Dendritic cell treated with granulocyte-macrophage colony-stimulating factor and Interleukin-4, amounts not matched to agents 40 ng/mL and 50 ng/mL, for 4 days (primary cell): ENCODE measurements around the gene TYW3.

Source experiments
- H3K27ac Mint-ChIP-seq: one replicate; pipeline ENCODE4 v1.8.0; 2022; ENCODE audit warnings: mild to moderate bottlenecking, mixed read lengths
- H3K27me3 Mint-ChIP-seq: one replicate; pipeline ENCODE4 v1.8.0; 2022; ENCODE audit warnings: mild to moderate bottlenecking, mixed read lengths
- H3K36me3 Mint-ChIP-seq: one replicate; pipeline ENCODE4 v1.8.0; 2022; ENCODE audit warnings: low read depth, mixed read lengths
- H3K4me1 Mint-ChIP-seq: one replicate; pipeline ENCODE4 v1.8.0; 2022; ENCODE audit warnings: low read depth, mixed read lengths
- H3K4me3 Mint-ChIP-seq: one replicate; pipeline ENCODE4 v1.8.0; 2022; ENCODE audit warnings: mild to moderate bottlenecking, moderate library complexity, mixed read lengths
- H3K9me3 Mint-ChIP-seq: one replicate; pipeline ENCODE4 v1.8.0; 2022; ENCODE audit warnings: mixed read lengths
- intact Hi-C: fragments of 100-400 bp; cut with micrococcal nuclease; formaldehyde crosslinking; loops from one replicate; pipeline ENCODE4 v1.15.0; 2022

Gene TYW3

DNA sequence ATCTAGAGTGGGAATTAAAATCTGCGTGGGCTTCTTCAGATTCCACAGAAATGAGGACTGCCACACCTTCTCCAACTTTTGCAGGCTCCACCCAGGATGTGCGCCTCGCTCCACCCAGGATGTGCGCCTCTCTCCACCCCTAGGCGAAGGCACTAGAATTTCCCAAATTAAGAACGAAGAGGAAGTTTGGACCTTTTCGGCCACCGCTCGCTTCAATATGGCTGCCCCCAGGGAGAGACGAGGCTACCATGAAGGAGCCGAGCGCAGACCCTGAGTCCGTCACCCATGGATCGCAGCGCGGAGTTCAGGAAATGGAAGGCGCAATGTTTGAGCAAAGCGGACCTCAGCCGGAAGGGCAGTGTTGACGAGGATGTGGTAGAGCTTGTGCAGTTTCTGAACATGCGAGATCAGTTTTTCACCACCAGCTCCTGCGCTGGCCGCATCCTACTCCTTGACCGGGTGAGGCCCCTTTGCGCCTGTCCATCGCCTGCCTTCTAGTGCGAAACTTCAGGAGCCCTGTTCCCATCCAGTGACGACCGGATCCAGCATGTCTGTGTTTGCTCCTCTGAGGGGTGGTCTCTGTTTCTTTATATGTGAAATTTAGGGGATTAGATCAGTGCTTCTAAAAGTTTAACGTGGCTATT lies at the start of gene TYW3, which contains the start of gene CRYZ:
Gene TYW3 (plus strand): TSS at position 193 of the 644 bp plus-strand sequence. CDS start 93 bp downstream, at position 286.
Gene CRYZ (minus strand): TSS at position 91 of the 644 bp plus-strand sequence. CDS start 8,229 bp downstream, outside the sequence.
- H3K27ac Mint-ChIP-seq, result peak within 1 kb of the TSS; percentile 91
- H3K36me3 Mint-ChIP-seq, result peaks cover 42% of the 10 kb centered on the region
- peaks cover 31% of the 10 kb centered on the region for H3K4me1 Mint-ChIP-seq
- no peaks in the 10 kb centered on the region for H3K27me3 Mint-ChIP-seq
- H3K9me3 Mint-ChIP-seq, result no peaks in the 10 kb centered on the region
- intact Hi-C loops, result loop anchor here (5.0 kb wide), 2 partner anchors 531 to 1054 kb away; partner anchors contain the start of gene RABGGTB
- peak within 1 kb of the TSS; percentile 89 for H3K4me3 Mint-ChIP-seq

DNA sequence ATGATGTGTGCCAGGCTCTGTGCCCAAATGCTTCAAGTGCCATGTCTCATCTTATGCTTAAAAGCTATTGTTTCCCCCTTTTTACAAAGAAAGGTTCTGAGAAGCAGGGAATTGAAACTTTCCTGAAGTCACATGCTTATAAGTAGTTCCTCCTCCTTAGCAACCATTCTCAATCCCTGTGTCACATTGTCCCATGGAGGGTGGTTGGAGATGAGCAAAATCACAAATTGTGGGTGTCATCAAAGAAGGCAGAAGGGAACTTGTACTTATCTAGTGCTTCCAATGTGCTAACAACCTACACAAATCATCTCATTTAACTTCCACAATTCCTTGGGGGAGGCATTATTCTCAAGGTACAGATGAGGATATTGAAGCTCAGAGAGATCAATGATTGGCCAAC lies 49.3 kb upstream of the TYW3 start:
- intact Hi-C loops, result loop anchor here (5.0 kb wide), 1 partner anchor 486 kb away; the partner anchor contains the start of genes FPGT and LRRIQ3
- peaks cover 1% of the 10 kb centered on the region for H3K27me3 Mint-ChIP-seq
- no peak overlapping the region for H3K4me3 Mint-ChIP-seq
- H3K36me3 Mint-ChIP-seq, result no peaks in the 10 kb centered on the region
- peaks cover 42% of the 10 kb centered on the region for H3K4me1 Mint-ChIP-seq
- peak overlapping the region; percentile 45 for H3K27ac Mint-ChIP-seq
- H3K9me3 Mint-ChIP-seq, result no peaks in the 10 kb centered on the region

- no peak overlapping the region for H3K27ac Mint-ChIP-seq
- intact Hi-C loops, result loop anchor here (5.0 kb wide), 1 partner anchor 487 kb away; the partner anchor contains the start of genes FPGT and LRRIQ3
- peaks cover 42% of the 10 kb centered on the region for H3K4me1 Mint-ChIP-seq
- H3K9me3 Mint-ChIP-seq, result no peaks in the 10 kb centered on the region
- no peaks in the 10 kb centered on the region for H3K36me3 Mint-ChIP-seq
- H3K4me3 Mint-ChIP-seq, result no peak overlapping the region
- H3K27me3 Mint-ChIP-seq, result no peaks in the 10 kb centered on the region
Measured at GRCh38 chr1:74684301-74684700, 48.7 kb upstream of the TYW3 start.

DNA sequence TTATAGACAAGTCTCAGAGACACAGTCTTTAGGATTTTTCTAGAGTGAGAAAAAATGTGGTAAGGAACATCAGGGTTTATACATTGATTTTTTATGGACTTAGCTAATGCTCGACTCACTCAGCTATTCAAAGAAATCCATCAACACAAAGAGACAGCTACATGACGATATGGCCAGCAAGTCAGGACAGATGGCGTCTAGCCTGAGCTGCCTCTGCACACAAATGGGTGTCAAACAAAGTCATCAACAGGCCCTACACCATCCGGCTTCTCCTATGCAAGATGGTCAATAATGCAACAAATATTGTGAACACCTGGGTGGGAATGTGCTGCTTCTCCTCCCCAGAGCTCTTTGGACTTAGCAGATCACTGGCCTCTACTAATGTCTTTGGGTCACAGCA lies 46.0 kb upstream of the TYW3 start:
- Mint-ChIP-seq H3K27ac (no peak overlapping the region), H3K4me3 (no peak overlapping the region), H3K4me1 (peaks cover 32% of the 10 kb centered on the region), H3K9me3 (no peaks in the 10 kb centered on the region), H3K27me3 (no peaks in the 10 kb centered on the region), H3K36me3 (no peaks in the 10 kb centered on the region)
- intact Hi-C loops, result no loop called here

DNA sequence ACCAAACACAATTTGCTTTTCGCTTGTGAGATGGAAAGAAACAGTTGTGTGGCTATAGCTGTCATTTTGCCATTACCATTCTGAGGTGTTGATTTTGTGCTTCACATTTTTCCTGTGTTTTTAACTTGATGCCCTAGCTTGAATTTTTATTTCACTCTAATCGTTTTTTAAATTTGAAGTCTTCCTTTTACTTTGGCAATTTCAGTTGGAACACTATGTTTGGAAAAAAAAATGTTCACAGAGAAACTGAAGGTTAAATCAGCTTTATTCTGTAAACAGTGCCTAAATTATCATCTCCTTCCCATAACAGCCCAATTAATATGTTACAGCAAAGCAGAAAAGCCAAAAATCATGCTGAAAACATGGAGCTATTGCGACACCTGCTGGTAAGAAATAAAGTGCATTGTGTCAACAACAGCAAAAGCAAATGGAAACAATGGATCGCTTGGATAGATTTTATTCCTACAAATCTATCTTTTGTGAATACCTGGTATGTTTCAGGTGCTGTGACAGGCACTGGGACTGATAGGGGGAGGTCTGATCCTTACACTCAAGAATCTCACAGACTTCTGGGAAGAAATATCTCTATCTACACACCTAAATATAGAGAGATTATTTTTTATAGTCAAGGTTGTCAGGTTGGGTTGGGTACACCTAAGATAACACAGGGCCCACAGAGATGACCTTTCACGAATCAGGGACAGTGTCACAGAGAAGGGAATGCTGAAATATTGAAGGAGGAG lies 43.2 kb upstream of the TYW3 start:
- H3K27ac Mint-ChIP-seq, result no peak overlapping the region
- H3K9me3 Mint-ChIP-seq, result no peaks in the 10 kb centered on the region
- H3K4me1 Mint-ChIP-seq, result peaks cover 13% of the 10 kb centered on the region
- H3K36me3 Mint-ChIP-seq, result no peaks in the 10 kb centered on the region
- intact Hi-C loops, result loop anchor here (5.0 kb wide), 1 partner anchor 222 kb away; no protein-coding TSS in a partner anchor
- H3K4me3 Mint-ChIP-seq, result no peak overlapping the region
- H3K27me3 Mint-ChIP-seq, result no peaks in the 10 kb centered on the region

DNA sequence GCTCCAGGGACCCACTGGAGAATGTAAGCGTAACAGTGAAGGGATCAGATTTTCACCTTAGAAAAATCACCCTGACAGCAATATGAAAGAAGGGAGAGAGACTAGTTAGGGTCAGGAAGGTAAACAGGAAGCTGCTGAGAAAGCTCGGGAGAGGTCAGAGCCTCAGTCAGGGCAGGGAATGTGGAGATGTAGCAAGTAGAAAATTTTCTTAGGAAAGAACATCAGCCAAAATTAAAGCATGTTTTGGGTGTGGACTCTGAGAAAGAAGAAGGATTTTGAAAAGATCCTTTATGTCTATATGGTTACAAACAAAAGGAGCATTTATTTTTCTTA lies 42.6 kb upstream of the TYW3 start:
- Mint-ChIP-seq H3K27ac (no peak overlapping the region), H3K36me3 (no peaks in the 10 kb centered on the region), H3K27me3 (no peaks in the 10 kb centered on the region), H3K4me1 (peaks cover 9% of the 10 kb centered on the region), H3K9me3 (no peaks in the 10 kb centered on the region), H3K4me3 (no peak overlapping the region)
- intact Hi-C loops, result loop anchor here (5.0 kb wide), 1 partner anchor 223 kb away; no protein-coding TSS in a partner anchor

- Mint-ChIP-seq H3K36me3 (no peaks in the 10 kb centered on the region), H3K4me3 (no peak overlapping the region), H3K27me3 (no peaks in the 10 kb centered on the region), H3K4me1 (peaks cover 4% of the 10 kb centered on the region), H3K9me3 (no peaks in the 10 kb centered on the region), H3K27ac (no peak overlapping the region)
- intact Hi-C loops, result loop anchor here (5.0 kb wide), 1 partner anchor 224 kb away; no protein-coding TSS in a partner anchor
Measured at GRCh38 chr1:74690909-74691308, 42.0 kb upstream of the TYW3 start.

DNA sequence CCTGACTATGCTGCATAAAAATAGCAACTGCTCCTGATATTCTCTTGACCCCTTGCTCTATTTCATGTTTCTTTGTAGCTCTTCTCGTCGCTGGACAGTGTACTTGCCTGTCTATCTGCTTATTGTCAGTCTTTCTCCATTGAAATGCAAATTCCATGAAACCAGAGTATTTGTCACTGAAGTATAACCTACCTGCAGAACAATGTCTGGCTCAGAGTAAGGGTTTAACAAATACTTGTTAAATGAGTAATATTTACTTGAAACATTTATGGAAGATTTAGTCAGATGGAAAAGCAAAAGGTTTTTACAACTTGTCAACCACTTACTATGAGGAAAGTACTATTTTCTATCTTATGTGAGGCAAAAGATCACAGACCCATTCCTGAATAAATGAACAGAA lies 39.5 kb upstream of the TYW3 start:
- H3K27me3 Mint-ChIP-seq, result no peaks in the 10 kb centered on the region
- no peaks in the 10 kb centered on the region for H3K4me1 Mint-ChIP-seq
- no peaks in the 10 kb centered on the region for H3K9me3 Mint-ChIP-seq
- peaks cover 6% of the 10 kb centered on the region for H3K36me3 Mint-ChIP-seq
- no peak overlapping the region for H3K27ac Mint-ChIP-seq
- H3K4me3 Mint-ChIP-seq, result no peak overlapping the region
- intact Hi-C loops, result loop anchor here (5.0 kb wide), 1 partner anchor 226 kb away; no protein-coding TSS in a partner anchor

DNA sequence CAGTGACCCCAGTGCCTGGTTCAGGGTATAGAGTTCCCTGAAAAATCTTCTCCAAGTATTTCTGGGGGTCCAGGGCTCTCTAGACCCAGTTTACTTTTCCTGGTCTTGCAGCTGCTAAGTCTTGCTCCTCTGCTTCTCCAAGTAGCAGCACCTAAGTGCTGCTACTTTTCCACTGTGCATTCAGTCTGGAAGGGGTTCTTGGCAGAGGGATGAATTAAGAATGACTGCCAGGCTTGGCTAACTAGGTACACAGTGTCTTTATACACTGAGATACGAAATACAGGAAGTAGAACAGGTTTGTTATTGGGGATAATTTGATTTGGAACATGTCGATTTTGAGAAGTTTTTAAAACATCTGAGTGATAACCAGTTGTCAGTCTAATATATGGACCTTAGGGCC lies 35.1 kb upstream of the TYW3 start:
- Mint-ChIP-seq H3K4me3 (no peak overlapping the region), H3K9me3 (no peaks in the 10 kb centered on the region), H3K27ac (no peak overlapping the region), H3K27me3 (no peaks in the 10 kb centered on the region), H3K36me3 (peaks cover 19% of the 10 kb centered on the region), H3K4me1 (peaks cover 7% of the 10 kb centered on the region)
- intact Hi-C loops, result no loop called here

- no peak overlapping the region for H3K27ac Mint-ChIP-seq
- H3K36me3 Mint-ChIP-seq, result peaks cover 34% of the 10 kb centered on the region
- H3K27me3 Mint-ChIP-seq, result no peaks in the 10 kb centered on the region
- H3K4me1 Mint-ChIP-seq, result peaks cover 10% of the 10 kb centered on the region
- no peak overlapping the region for H3K4me3 Mint-ChIP-seq
- H3K9me3 Mint-ChIP-seq, result no peaks in the 10 kb centered on the region
- intact Hi-C loops, result no loop called here
Measured at GRCh38 chr1:74699331-74699730, 33.6 kb upstream of the TYW3 start.

GRCh38 chr1:74703386-74704182 lies 29.4 kb upstream of the TYW3 start:
- peaks cover 49% of the 10 kb centered on the region for H3K36me3 Mint-ChIP-seq
- H3K27ac Mint-ChIP-seq, result no peak overlapping the region
- H3K4me1 Mint-ChIP-seq, result peaks cover 10% of the 10 kb centered on the region
- no peaks in the 10 kb centered on the region for H3K9me3 Mint-ChIP-seq
- H3K27me3 Mint-ChIP-seq, result no peaks in the 10 kb centered on the region
- no peak overlapping the region for H3K4me3 Mint-ChIP-seq
- intact Hi-C loops, result no loop called here

GRCh38 chr1:74712881-74713280 lies 20.1 kb upstream of the TYW3 start:
- no peak overlapping the region for H3K27ac Mint-ChIP-seq
- no peak overlapping the region for H3K4me3 Mint-ChIP-seq
- H3K36me3 Mint-ChIP-seq, result peaks cover 57% of the 10 kb centered on the region
- no peaks in the 10 kb centered on the region for H3K9me3 Mint-ChIP-seq
- H3K27me3 Mint-ChIP-seq, result no peaks in the 10 kb centered on the region
- no peaks in the 10 kb centered on the region for H3K4me1 Mint-ChIP-seq
- intact Hi-C loops, result no loop called here

DNA sequence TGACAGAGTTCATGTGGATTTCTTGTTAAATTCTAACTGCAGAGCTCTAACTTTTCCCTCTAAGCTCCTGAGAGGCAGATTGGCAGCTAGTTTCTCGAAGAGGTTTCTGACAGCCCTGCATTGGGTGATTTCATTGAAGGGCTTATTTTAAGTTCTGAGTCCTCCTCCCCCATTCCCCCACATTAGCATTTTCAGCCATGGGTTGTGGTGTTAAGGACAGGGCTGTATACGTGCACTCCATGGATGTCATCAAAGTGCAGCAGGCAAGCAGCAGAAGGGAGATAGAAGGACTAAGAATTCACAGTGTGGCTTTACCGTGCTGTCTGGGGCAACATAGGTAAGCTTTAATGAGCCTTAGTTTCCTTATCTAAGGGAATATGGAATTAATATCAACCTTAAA lies 19.1 kb upstream of the TYW3 start:
- H3K27ac Mint-ChIP-seq, result no peak overlapping the region
- no peak overlapping the region for H3K4me3 Mint-ChIP-seq

More for the DNA sequence above, 19.1 kb upstream of the TYW3 start:
- intact Hi-C loops, result no loop called here
- H3K27me3 Mint-ChIP-seq, result no peaks in the 10 kb centered on the region
- H3K4me1 Mint-ChIP-seq, result no peaks in the 10 kb centered on the region
- no peaks in the 10 kb centered on the region for H3K9me3 Mint-ChIP-seq
- peaks cover 47% of the 10 kb centered on the region for H3K36me3 Mint-ChIP-seq
